Measurements from ENCODE around the gene PLEKHB2. TPM values are rescaled to one million over a fixed set of nuclear protein-coding genes. Genes with fewer than 3 reads are reported as not detected.
A peak's percentile ranks its signal among the peaks of the same experiment; 100 is the strongest.
"Not testable (repeated sequence)": the region's sequence is repeated elsewhere in the genome, so short reads cannot be mapped to it uniquely, and the experiment has no call there.

Gene PLEKHB2
- total and polyA plus RNA-seq, 2 experiments from 2014 or later = 36.6 to 61.0 TPM

- H3K4me3 ChIP-seq = no peak overlapping the region
- no peaks in the 10 kb centered on the region for H3K27me3 ChIP-seq
- peak overlapping the region; percentile 83 for H3K27ac ChIP-seq
- peaks cover 29% of the 10 kb centered on the region for H3K4me1 ChIP-seq (ENCODE audit: low read depth)
- no peaks in the 10 kb centered on the region for H3K9me3 ChIP-seq (ENCODE audit: low read depth)
- TF ChIP-seq, protein P1, sequence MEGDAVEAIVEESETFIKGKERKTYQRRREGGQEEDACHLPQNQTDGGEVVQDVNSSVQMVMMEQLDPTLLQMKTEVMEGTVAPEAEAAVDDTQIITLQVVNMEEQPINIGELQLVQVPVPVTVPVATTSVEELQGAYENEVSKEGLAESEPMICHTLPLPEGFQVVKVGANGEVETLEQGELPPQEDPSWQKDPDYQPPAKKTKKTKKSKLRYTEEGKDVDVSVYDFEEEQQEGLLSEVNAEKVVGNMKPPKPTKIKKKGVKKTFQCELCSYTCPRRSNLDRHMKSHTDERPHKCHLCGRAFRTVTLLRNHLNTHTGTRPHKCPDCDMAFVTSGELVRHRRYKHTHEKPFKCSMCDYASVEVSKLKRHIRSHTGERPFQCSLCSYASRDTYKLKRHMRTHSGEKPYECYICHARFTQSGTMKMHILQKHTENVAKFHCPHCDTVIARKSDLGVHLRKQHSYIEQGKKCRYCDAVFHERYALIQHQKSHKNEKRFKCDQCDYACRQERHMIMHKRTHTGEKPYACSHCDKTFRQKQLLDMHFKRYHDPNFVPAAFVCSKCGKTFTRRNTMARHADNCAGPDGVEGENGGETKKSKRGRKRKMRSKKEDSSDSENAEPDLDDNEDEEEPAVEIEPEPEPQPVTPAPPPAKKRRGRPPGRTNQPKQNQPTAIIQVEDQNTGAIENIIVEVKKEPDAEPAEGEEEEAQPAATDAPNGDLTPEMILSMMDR (IDR thresholded peaks at IDR 0.05; ENCODE audit: low read depth, low read length) = no peak
- H3K36me3 ChIP-seq = peaks cover 28% of the 10 kb centered on the region
- DNase-seq (ENCODE audit: low read depth in 1 of 2, low spot score in 1 of 2) = no peak
Observed at GRCh38 chr2:131077182-131077846, 27.8 kb upstream of the PLEKHB2 start.

GRCh38 chr2:131077966-131078365, 27.2 kb upstream of the PLEKHB2 start:
- Histone ChIP-seq H3K27ac (peak overlapping the region; percentile 83), H3K36me3 (peaks cover 26% of the 10 kb centered on the region), H3K4me3 (no peak overlapping the region), H3K27me3 (no peaks in the 10 kb centered on the region), H3K9me3 (ENCODE audit: low read depth) (no peaks in the 10 kb centered on the region), H3K4me1 (ENCODE audit: low read depth) (peaks cover 33% of the 10 kb centered on the region)
- DNase-seq (ENCODE audit: low read depth in 1 of 2, low spot score in 1 of 2) = no peak
- TF ChIP-seq, protein P1 (IDR thresholded peaks at IDR 0.05; ENCODE audit: low read depth, low read length) = no peak

DNA sequence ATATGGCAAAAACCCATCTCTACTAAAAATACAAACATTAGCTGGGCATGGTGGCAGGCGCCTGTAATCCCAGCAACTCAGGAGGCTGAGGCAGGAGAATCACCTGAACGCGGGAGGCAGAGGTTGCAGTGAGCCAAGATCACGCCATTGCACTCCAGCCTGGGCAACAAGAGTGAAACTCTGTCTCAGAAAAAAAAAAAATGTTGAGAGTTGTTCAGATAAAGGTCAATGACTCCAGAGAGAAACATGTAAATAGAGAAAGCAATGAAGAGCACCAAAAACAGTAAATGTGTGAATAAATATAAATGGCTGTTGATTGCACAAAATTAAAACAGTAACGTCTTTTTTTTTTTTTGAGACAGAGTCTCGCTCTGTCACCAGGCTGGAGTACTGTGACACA, 25.2 kb upstream of the PLEKHB2 start:
- not testable (repeated sequence) for H3K27ac ChIP-seq; H3K9me3 ChIP-seq (ENCODE audit: low read depth); DNase-seq (ENCODE audit: low read depth in 1 of 2, low spot score in 1 of 2); H3K27me3 ChIP-seq; H3K4me3 ChIP-seq
- H3K36me3 ChIP-seq = peaks cover 26% of the 10 kb centered on the region
- H3K4me1 ChIP-seq (ENCODE audit: low read depth) = peaks cover 33% of the 10 kb centered on the region

DNA sequence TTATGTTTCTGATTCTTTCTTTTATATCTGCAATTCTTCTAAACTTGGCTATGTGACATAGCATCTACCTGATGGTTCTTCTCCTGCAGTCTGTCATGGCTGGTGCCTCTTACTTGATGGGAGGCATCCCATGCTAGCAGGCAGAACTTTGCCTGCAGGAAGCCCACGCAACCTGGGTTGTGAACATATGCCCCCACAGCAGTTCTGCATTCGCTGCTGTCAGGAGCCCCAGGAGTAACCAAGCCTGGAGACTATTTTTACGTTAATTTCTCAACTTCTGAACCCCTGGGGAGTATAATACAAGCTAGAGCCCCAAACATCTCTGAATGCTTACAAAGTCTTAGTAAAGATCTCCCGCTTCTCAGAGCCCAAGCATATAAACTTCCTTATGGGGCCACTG, 23.9 kb upstream of the PLEKHB2 start:
- no peaks in the 10 kb centered on the region for H3K9me3 ChIP-seq (ENCODE audit: low read depth)
- peaks cover 33% of the 10 kb centered on the region for H3K4me1 ChIP-seq (ENCODE audit: low read depth)
- H3K27ac ChIP-seq = peak overlapping the region; percentile 75
- no peak overlapping the region for H3K4me3 ChIP-seq
- no peaks in the 10 kb centered on the region for H3K27me3 ChIP-seq
- H3K36me3 ChIP-seq = peaks cover 23% of the 10 kb centered on the region
- TF ChIP-seq, protein P1 (IDR thresholded peaks at IDR 0.05; ENCODE audit: low read depth, low read length) = no peak
- DNase-seq (ENCODE audit: low read depth in 1 of 2, low spot score in 1 of 2) = no peak

DNA sequence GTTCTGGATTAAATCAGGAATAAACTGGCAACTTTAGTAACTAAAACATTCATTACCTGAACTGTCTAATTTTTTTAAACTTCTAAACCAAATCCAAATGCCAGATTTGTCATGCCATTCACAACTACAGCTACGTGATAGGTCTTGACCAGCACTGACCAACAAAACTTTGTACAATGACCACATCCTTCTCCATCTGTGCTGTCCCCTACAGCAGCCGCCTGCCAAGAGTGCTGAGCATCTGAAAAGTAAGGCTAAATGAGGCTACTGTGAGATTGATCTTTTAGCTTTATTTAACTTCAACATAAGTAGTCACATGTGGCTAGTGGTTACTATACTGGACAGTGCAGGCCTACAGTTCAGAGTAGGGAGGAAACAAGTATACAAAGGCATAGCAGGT, 19.5 kb upstream of the PLEKHB2 start:
- H3K27ac ChIP-seq = peak overlapping the region; percentile 24
- no peak overlapping the region for H3K4me3 ChIP-seq
- TF ChIP-seq, protein P1 (IDR thresholded peaks at IDR 0.05; ENCODE audit: low read depth, low read length) = no peak
- no peaks in the 10 kb centered on the region for H3K27me3 ChIP-seq
- peaks cover 16% of the 10 kb centered on the region for H3K4me1 ChIP-seq (ENCODE audit: low read depth)
- H3K36me3 ChIP-seq = peaks cover 12% of the 10 kb centered on the region
- DNase-seq (ENCODE audit: low read depth in 1 of 2, low spot score in 1 of 2) = no peak
- H3K9me3 ChIP-seq (ENCODE audit: low read depth) = no peaks in the 10 kb centered on the region

DNA sequence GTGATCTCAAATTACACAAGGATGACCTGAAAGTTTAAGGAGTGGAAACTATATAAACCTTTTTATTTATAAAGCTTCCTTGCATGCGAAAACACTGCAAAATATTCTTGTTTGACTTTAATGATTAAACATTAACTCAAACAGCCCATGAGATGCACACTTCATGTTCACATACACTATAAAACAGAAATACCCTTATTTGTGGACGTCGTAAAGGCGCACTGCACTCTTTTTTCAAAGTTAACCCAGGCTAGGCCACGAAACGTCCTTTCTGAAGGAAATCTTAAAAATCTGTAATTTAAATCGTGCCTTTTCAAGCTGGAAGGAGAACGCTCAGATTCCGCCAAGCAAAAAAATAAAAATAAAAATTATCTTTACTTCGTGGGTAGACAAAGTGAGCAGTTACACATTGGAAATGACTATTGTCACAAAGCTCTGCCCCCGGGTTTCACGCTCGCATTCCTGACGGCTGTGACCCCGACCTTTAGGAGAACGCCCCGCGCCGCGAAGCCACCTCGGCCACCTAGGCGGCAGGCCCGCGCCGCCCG, 12.6 kb upstream of the PLEKHB2 start:
- Histone ChIP-seq H3K4me3 (peak overlapping the region; percentile 87), H3K4me1 (ENCODE audit: low read depth) (no peaks in the 10 kb centered on the region), H3K36me3 (peaks cover 12% of the 10 kb centered on the region), H3K9me3 (ENCODE audit: low read depth) (no peaks in the 10 kb centered on the region), H3K27ac (peak overlapping the region; percentile 100), H3K27me3 (no peaks in the 10 kb centered on the region)
- TF ChIP-seq, protein P1 (IDR thresholded peaks at IDR 0.05; ENCODE audit: low read depth, low read length) = no peak
- no peak for DNase-seq (ENCODE audit: low read depth in 1 of 2, low spot score in 1 of 2)

Measured in cardiac muscle cell (in vitro differentiated cells and primary cell).